HCT116 (cell line): ENCODE results near the gene C20orf141. TPM values are rescaled to one million over a fixed set of nuclear protein-coding genes. Genes with fewer than 3 reads are reported as not detected.

Source experiments
- ATAC-seq: fragments of 200-7000 bp; cut with Tn5 transposase; 2 replicates; pipeline ENCODE4 v1.9.1; 2020; ENCODE audit warnings: mild to moderate bottlenecking, moderate library complexity
- BruUV-seq: library from RNA; stranded (reverse); fragments of 400-500 nt; replicated peaks from 2 replicates; lab custom pipeline; 2021; lab: Mats Ljungman, UMichigan
- CTCF ChIA-PET: fragments of 300-600 bp; sonication (Branson Sonifier 250); formaldehyde crosslinking; loops from one replicate; lab custom pipeline; 2021; ENCODE audit warnings: antibody characterized with exemption; lab: Charles Lee
- POLR2A ChIA-PET: fragments of 300-600, 350-600 bp; sonication (Branson Sonifier 250); formaldehyde crosslinking; loops from one replicate; lab custom pipeline; 2021; ENCODE audit warnings: antibody characterized with exemption; lab: Charles Lee
- RAD21 ChIA-PET, 2 experiments: fragments of 300-600 bp; sonication (Branson Sonifier 250); formaldehyde crosslinking; loops; one replicate each; lab custom pipeline; 2023; ENCODE audit warnings: low total read pairs in 2 of 2; ENCODE audit not compliant: uncharacterized antibody in 2 of 2, unreplicated experiment in 2 of 2, low non-redundant PET in 1 of 2; lab: Charles Lee
- DNase-seq: peaks from one replicate; pipeline ENCODE4 v3.0.0-alpha.2; 2010; ENCODE audit warnings: low read depth, low spot score
- H2AFZ ChIP-seq: fragments of 200-600 bp; shearing (Covaris generic), sonication (generic); 2 replicates; pipeline ENCODE4 v1.6.1; 2017; ENCODE audit warnings: low read depth, mixed run types, mixed read lengths, antibody characterized with exemption, low read length; ENCODE audit not compliant: poor library complexity, severe bottlenecking
- H3K27ac ChIP-seq: 2 replicates; pipeline ENCODE4 v1.5.1; 2012; ENCODE audit warnings: low read depth, low read length
- H3K27me3 ChIP-seq: fragments of 200-600 bp; sonication (generic); 2 replicates; pipeline ENCODE4 v1.6.1; 2016; ENCODE audit warnings: mixed run types, low read length, mixed read lengths; ENCODE audit not compliant: insufficient read depth
- H3K36me3 ChIP-seq, 2 experiments: fragments of 200-500 bp in 1 of 2; fragments of 200-600 bp in 1 of 2; sonication (Bioruptor generic) in 1 of 2; sonication (generic) in 1 of 2; 2 replicates each; pipeline versions ENCODE4 v1.5.1 to v1.6.1; 2014 to 2016; ENCODE audit warnings: low read length in 2 of 2, inconsistent platforms in 1 of 2, mixed read lengths in 1 of 2, mixed run types in 1 of 2; ENCODE audit not compliant: insufficient read depth in 2 of 2, control insufficient read depth in 1 of 2
- H3K4me1 ChIP-seq, 2 experiments: fragments of 200-600 bp in 1 of 2; sonication (generic) in 1 of 2; 2 replicates each; pipeline versions ENCODE4 v1.5.1 to v1.6.1; 2012 to 2017; ENCODE audit warnings: low read length in 2 of 2, inconsistent platforms in 1 of 2, mild to moderate bottlenecking in 1 of 2, mixed read lengths in 1 of 2, mixed run types in 1 of 2, moderate library complexity in 1 of 2; ENCODE audit not compliant: insufficient read depth in 2 of 2, control insufficient read depth in 1 of 2
- H3K4me2 ChIP-seq: fragments of 200-600 bp; sonication (generic); 2 replicates; pipeline ENCODE4 v1.6.1; 2017; ENCODE audit warnings: mixed run types, low read length, mixed read lengths
- H3K4me3 ChIP-seq, 2 experiments: fragments of 200-600 bp in 1 of 2; sonication (generic) in 1 of 2; replicated peaks in 1 of 2; 2 replicates each; pipeline ENCODE4 v1.5.1; 2011 to 2016; ENCODE audit warnings: low read length in 2 of 2, control low read depth in 1 of 2, low read depth in 1 of 2, mild to moderate bottlenecking in 1 of 2, mixed read lengths in 1 of 2, mixed run types in 1 of 2
- H3K79me2 ChIP-seq: fragments of 200-600 bp; sonication (generic); 2 replicates; pipeline ENCODE4 v1.6.1; 2017; ENCODE audit warnings: mild to moderate bottlenecking, mixed run types, low read length, moderate library complexity, mixed read lengths; ENCODE audit not compliant: insufficient read depth
- H3K9ac ChIP-seq: fragments of 200-600 bp; sonication (generic); 2 replicates; pipeline ENCODE4 v1.6.1; 2016; ENCODE audit warnings: low read length, mixed read lengths
- H3K9me2 ChIP-seq: fragments of 200-600 bp; sonication (generic), shearing (Covaris generic); 2 replicates; pipeline ENCODE4 v1.6.1; 2017; ENCODE audit warnings: mixed run types, mild to moderate bottlenecking, moderate library complexity; ENCODE audit not compliant: insufficient read depth
- H3K9me3 ChIP-seq, 2 experiments: fragments of 200-500 bp in 1 of 2; fragments of 200-600 bp in 1 of 2; sonication (Bioruptor generic) in 1 of 2; sonication (generic) in 1 of 2; 2 replicates each; pipeline ENCODE4 v1.6.1; 2014 to 2017; ENCODE audit warnings: low read length in 2 of 2, mixed read lengths in 2 of 2, inconsistent platforms in 1 of 2, low read depth in 1 of 2, mild to moderate bottlenecking in 1 of 2, mixed run types in 1 of 2, moderate library complexity in 1 of 2; ENCODE audit not compliant: control insufficient read depth in 1 of 2, insufficient read depth in 1 of 2
- H4K20me1 ChIP-seq: fragments of 200-600 bp; sonication (generic), shearing (Covaris generic); 2 replicates; pipeline ENCODE4 v1.6.1; 2017; ENCODE audit warnings: mixed run types, mild to moderate bottlenecking, moderate library complexity; ENCODE audit not compliant: insufficient read depth
- CBX3 ChIP-seq: IDR thresholded peaks from 2 replicates; pipeline ENCODE4 v1.6.1; 2012; ENCODE audit warnings: low read depth
- EGR1 ChIP-seq: IDR thresholded peaks from 2 replicates; pipeline ENCODE4 v1.6.1; 2012; ENCODE audit warnings: low read depth
- ELF1 ChIP-seq: IDR thresholded peaks from 2 replicates; pipeline ENCODE4 v1.6.1; 2012; ENCODE audit warnings: low read depth, borderline replicate concordance
- EZH2 ChIP-seq: fragments of 200-600 bp; sonication (generic); IDR thresholded peaks from 2 replicates; pipeline ENCODE4 v1.6.1; 2017; ENCODE audit warnings: antibody characterized with exemption, mixed run types
- JUND ChIP-seq: IDR thresholded peaks from 2 replicates; pipeline ENCODE4 v1.6.1; 2012
- MAX ChIP-seq: IDR thresholded peaks from 2 replicates; pipeline ENCODE4 v1.6.1; 2012
- SIN3A ChIP-seq: IDR thresholded peaks from 2 replicates; pipeline ENCODE4 v1.6.1; 2012; ENCODE audit warnings: low read depth
- SP1 ChIP-seq: IDR thresholded peaks from 2 replicates; pipeline ENCODE4 v1.6.1; 2012; ENCODE audit warnings: low read depth
- SRF ChIP-seq: IDR thresholded peaks from 2 replicates; pipeline ENCODE4 v1.6.1; 2012; ENCODE audit warnings: low read depth
- YY1 ChIP-seq: IDR thresholded peaks from 2 replicates; pipeline ENCODE4 v1.6.1; 2011; ENCODE audit warnings: low read length, low read depth, moderate library complexity, mild to moderate bottlenecking; ENCODE audit not compliant: insufficient replicate concordance; ENCODE audit errors: extremely low read depth
- ZBTB33 ChIP-seq: IDR thresholded peaks from 2 replicates; pipeline ENCODE4 v1.6.1; 2011; ENCODE audit warnings: mild to moderate bottlenecking, low read length, moderate library complexity; ENCODE audit not compliant: insufficient replicate concordance; ENCODE audit errors: extremely low read depth
- intact Hi-C: fragments of 100-400 bp; cut with micrococcal nuclease; formaldehyde crosslinking; loops from 2 replicates; pipeline ENCODE4 v1.10.0; 2022
- total RNA-seq: library from RNA; stranded (reverse); gene quantifications from one replicate; pipeline ENCODE4 v1.2.1, GENCODE V29; 2021; ENCODE audit not compliant: unreplicated experiment

Gene C20orf141
- total RNA-seq, 1 experiment from 2014 or later: not detected

GRCh38 chr20:2864626-2865025 is 49.8 kb downstream of the C20orf141 start:
- no peaks in the 10 kb centered on the region for H4K20me1 ChIP-seq
- RAD21 ChIA-PET: no interaction called here
- POLR2A ChIA-PET: no interaction called here
- H3K9me3 ChIP-seq: no peaks in the 10 kb centered on the region
- no peak overlapping the region for H3K4me2 ChIP-seq
- no peaks in the 10 kb centered on the region for H3K79me2 ChIP-seq
- H3K27me3 ChIP-seq: no peaks in the 10 kb centered on the region
- H3K9me2 ChIP-seq: no peaks in the 10 kb centered on the region
- ATAC-seq: no peak
- peaks cover 0 to 7% of the 10 kb centered on the region in 2 experiments; a peak in 1 of 4 replicates for H3K4me1 ChIP-seq
- intact Hi-C loops: no loop called here
- no peak for DNase-seq
- H2AFZ ChIP-seq: no peak overlapping the region
- H3K9ac ChIP-seq: no peak overlapping the region
- CTCF ChIA-PET: no interaction called here
- no peak for TF ChIP-seq ZBTB33
- TF ChIP-seq SP1: no peak
- no peak for TF ChIP-seq EZH2
- TF ChIP-seq JUND: no peak
- TF ChIP-seq SRF: no peak
- no peak for TF ChIP-seq ELF1
- TF ChIP-seq CBX3: no peak
- TF ChIP-seq MAX: no peak
- no peak for TF ChIP-seq SIN3A
- peaks cover 0 to 2% of the 10 kb centered on the region in 2 experiments; a peak in 2 of 4 replicates for H3K36me3 ChIP-seq
- H3K27ac ChIP-seq: no peak overlapping the region
- H3K4me3 ChIP-seq: no peak overlapping the region
- BruUV-seq: no TSS peak

- intact Hi-C loops: no loop called here
- BruUV-seq: no TSS peak
- TF ChIP-seq EZH2 (no peak), MAX (no peak), SRF (no peak), EGR1 (no peak), YY1 (no peak)
- Histone ChIP-seq H3K36me3 (peaks cover 0 to 2% of the 10 kb centered on the region in 2 experiments; a peak in 2 of 4 replicates), H3K4me3 (no peak overlapping the region), H3K79me2 (no peaks in the 10 kb centered on the region), H3K4me2 (no peak overlapping the region), H3K9ac (no peak overlapping the region), H3K9me3 (no peaks in the 10 kb centered on the region), H3K9me2 (no peaks in the 10 kb centered on the region), H3K4me1 (peaks cover under 1 to 9% of the 10 kb centered on the region in 2 experiments), H3K27me3 (no peaks in the 10 kb centered on the region), H4K20me1 (no peaks in the 10 kb centered on the region), H3K27ac (no peak overlapping the region), H2AFZ (no peak overlapping the region)
- DNase-seq (no peak), ATAC-seq (no peak)
- RAD21 ChIA-PET: interaction anchor here in 1 of 2 experiments (0.6 kb wide), 1 partner anchor 136 kb away, joined by 3 read pairs; no protein-coding TSS in a partner anchor
- CTCF ChIA-PET: interaction anchor here (1.0 kb wide), 1 partner anchor 136 kb away, joined by 4 read pairs; no protein-coding TSS in a partner anchor
- POLR2A ChIA-PET: no interaction called here
These were observed 50.3 kb downstream of the C20orf141 start for GRCh38 chr20:2865101-2865500.
